ENCODE measurements around the gene CCDC120. TPM values are rescaled to one million over a fixed set of nuclear protein-coding genes. Genes with fewer than 3 reads are reported as not detected.

Gene CCDC120
- total RNA-seq, 1 donor from 2014 or later: 1.6 TPM

- Histone ChIP-seq H3K9me3 (replicated peaks) (no peaks in the 10 kb centered on the region), H3K4me1 (peaks cover 47% of the 10 kb centered on the region), H3K27me3 (ENCODE audit: low read depth) (no peaks in the 10 kb centered on the region), H3K36me3 (peaks cover 11% of the 10 kb centered on the region), H3K4me3 (peak within 1 kb of the TSS; percentile 87), H3K27ac (replicated peaks) (peak within 1 kb of the TSS; percentile 94)
- peak; percentile 97 for DNase-seq
- TF ChIP-seq, protein P1, sequence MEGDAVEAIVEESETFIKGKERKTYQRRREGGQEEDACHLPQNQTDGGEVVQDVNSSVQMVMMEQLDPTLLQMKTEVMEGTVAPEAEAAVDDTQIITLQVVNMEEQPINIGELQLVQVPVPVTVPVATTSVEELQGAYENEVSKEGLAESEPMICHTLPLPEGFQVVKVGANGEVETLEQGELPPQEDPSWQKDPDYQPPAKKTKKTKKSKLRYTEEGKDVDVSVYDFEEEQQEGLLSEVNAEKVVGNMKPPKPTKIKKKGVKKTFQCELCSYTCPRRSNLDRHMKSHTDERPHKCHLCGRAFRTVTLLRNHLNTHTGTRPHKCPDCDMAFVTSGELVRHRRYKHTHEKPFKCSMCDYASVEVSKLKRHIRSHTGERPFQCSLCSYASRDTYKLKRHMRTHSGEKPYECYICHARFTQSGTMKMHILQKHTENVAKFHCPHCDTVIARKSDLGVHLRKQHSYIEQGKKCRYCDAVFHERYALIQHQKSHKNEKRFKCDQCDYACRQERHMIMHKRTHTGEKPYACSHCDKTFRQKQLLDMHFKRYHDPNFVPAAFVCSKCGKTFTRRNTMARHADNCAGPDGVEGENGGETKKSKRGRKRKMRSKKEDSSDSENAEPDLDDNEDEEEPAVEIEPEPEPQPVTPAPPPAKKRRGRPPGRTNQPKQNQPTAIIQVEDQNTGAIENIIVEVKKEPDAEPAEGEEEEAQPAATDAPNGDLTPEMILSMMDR (IDR thresholded peaks at IDR 0.05; ENCODE audit: borderline replicate concordance): peak; percentile 69
- intact Hi-C loops (cut with micrococcal nuclease): no loop called here
Observed at GRCh38 chrX:49043220-49043986, 15.4 kb upstream of the CCDC120 start, which contains the start of gene TFE3. Gene TFE3 (minus strand): TSS chrX:49043357. CDS start chrX:49043226, 131 bp downstream.

DNA sequence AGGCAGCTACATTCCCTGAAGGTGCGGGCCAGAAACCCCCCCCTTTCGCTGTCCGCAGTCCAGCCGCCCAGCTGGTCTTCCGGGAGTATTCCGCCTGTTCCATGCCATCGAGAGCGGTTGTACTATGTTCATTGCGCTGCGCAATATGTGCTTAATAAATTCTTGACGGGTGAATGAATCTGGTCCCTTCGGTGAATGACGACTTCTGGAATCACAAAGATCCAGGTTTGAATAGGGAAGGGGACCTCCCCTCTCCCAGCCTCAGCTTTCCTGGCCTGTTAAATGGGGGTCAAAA lies 14.9 kb upstream of the CCDC120 start:
- intact Hi-C loops (cut with micrococcal nuclease): no loop called here
- DNase-seq: no peak

DNA sequence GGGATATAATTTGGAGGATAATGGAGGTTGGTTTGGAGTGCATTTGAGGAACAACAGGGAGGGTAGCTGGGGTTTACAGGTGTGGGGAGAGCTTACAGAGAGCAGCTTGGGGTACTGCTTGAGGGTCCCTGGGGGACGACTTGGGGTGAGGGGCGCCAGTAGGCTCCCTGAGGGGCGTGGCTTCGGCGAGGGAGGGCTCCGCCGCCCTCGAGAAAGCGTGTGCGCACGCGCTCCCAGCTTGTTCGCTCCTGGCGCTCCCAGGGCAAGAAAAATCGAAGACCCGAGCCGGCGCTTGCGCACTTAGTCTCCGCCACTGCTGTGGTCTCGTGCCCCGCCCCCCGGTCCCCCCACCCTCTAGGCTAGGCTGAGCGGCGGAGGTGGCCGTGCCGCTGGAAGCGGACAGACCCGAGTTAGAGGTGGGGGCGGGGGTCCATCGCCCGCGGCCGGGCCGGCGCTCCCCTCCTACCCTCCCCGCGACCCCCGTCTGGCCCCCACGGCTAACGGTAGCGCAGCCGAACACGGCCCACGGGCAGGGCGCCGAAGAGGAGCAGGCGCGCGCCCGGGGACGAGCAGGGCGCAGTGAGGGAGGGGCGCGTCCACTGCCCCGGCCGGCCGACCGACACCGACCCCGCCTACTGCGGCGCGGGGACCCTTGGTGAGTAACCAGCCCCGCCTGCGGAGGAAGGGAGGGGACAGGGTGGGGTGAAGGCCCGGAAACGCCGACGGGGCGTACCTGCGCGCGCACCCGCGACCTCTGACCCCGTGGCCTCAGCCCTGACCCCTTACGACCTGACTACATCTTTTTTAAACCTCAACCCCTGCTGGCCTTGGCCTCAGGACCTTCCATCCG lies 5.4 kb upstream of the CCDC120 start:
- Histone ChIP-seq H3K36me3 (no peaks in the 10 kb centered on the region), H3K27me3 (ENCODE audit: low read depth) (no peaks in the 10 kb centered on the region), H3K27ac (replicated peaks) (peak overlapping the region; percentile 82), H3K4me1 (peaks cover 5% of the 10 kb centered on the region), H3K4me3 (peak overlapping the region; percentile 76), H3K9me3 (replicated peaks) (no peaks in the 10 kb centered on the region)
- intact Hi-C loops (cut with micrococcal nuclease): no loop called here
- DNase-seq: peak; percentile 50
- TF ChIP-seq, protein P1 (IDR thresholded peaks at IDR 0.05; ENCODE audit: borderline replicate concordance): no peak

More for the DNA sequence above, 14.9 kb upstream of the CCDC120 start:
- TF ChIP-seq, protein P1 (IDR thresholded peaks at IDR 0.05; ENCODE audit: borderline replicate concordance): no peak
- Histone ChIP-seq H3K4me1 (peaks cover 47% of the 10 kb centered on the region), H3K36me3 (peaks cover 7% of the 10 kb centered on the region), H3K4me3 (peak overlapping the region; percentile 52), H3K27ac (replicated peaks) (peak overlapping the region; percentile 80), H3K27me3 (ENCODE audit: low read depth) (no peaks in the 10 kb centered on the region), H3K9me3 (replicated peaks) (no peaks in the 10 kb centered on the region)

- intact Hi-C loops (cut with micrococcal nuclease): no loop called here
- TF ChIP-seq, protein P1 (IDR thresholded peaks at IDR 0.05; ENCODE audit: borderline replicate concordance): no peak
- Histone ChIP-seq H3K4me1 (peaks cover 5% of the 10 kb centered on the region), H3K27ac (replicated peaks) (peak overlapping the region; percentile 82), H3K27me3 (ENCODE audit: low read depth) (no peaks in the 10 kb centered on the region), H3K9me3 (replicated peaks) (no peaks in the 10 kb centered on the region), H3K4me3 (peak overlapping the region; percentile 76), H3K36me3 (no peaks in the 10 kb centered on the region)
- no peak for DNase-seq
Observed at GRCh38 chrX:49054073-49054762, 4.6 kb upstream of the CCDC120 start.

DNA sequence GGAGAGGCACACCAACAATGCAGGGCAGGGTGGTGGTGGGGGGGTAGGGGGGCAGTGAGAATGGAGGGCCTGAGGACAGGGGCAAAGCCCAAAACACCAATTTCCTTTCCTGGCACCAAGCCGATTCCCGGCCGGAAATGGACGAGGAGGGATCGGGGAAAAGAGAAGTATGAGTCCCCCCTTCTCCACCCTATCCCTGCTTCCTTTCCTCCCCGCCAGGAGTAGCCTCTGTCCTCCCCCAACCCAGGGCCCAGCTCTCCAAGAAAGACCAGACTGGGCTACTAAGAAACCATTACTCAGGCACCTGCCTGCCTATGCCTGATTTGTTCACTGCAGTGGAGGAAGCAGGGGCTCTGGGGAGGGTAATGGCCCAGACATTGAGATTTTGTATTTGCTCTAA lies 402 bp downstream of the CCDC120 start:
- Histone ChIP-seq H3K4me1 (no peaks in the 10 kb centered on the region), H3K36me3 (no peaks in the 10 kb centered on the region), H3K27me3 (ENCODE audit: low read depth) (no peaks in the 10 kb centered on the region), H3K27ac (replicated peaks) (no peak overlapping the region), H3K4me3 (no peak overlapping the region), H3K9me3 (replicated peaks) (no peaks in the 10 kb centered on the region)
- TF ChIP-seq, protein P1 (IDR thresholded peaks at IDR 0.05; ENCODE audit: borderline replicate concordance): no peak
- DNase-seq: no peak
- intact Hi-C loops (cut with micrococcal nuclease): no loop called here
